NCI-H226 (cell line): Measurements from ENCODE around the gene RIPOR1.
A peak's percentile ranks its signal among the peaks of the same experiment; 100 is the strongest.

ENCODE experiments used
- DNase-seq: peaks from one replicate; pipeline ENCODE4 v3.0.0-alpha.2; 2015

Gene RIPOR1

GRCh38 chr16:67561824-67562525 is 33.3 kb downstream of the RIPOR1 start:
- DNase-seq, result peak; percentile 96

GRCh38 chr16:67562526-67562917 is 33.9 kb downstream of the RIPOR1 start, which contains the start of gene CTCF:
CTCF (plus strand) TSS chr16:67562526; CDS start chr16:67610833, 48,307 bp downstream.
- peak; percentile 65 for DNase-seq

DNA sequence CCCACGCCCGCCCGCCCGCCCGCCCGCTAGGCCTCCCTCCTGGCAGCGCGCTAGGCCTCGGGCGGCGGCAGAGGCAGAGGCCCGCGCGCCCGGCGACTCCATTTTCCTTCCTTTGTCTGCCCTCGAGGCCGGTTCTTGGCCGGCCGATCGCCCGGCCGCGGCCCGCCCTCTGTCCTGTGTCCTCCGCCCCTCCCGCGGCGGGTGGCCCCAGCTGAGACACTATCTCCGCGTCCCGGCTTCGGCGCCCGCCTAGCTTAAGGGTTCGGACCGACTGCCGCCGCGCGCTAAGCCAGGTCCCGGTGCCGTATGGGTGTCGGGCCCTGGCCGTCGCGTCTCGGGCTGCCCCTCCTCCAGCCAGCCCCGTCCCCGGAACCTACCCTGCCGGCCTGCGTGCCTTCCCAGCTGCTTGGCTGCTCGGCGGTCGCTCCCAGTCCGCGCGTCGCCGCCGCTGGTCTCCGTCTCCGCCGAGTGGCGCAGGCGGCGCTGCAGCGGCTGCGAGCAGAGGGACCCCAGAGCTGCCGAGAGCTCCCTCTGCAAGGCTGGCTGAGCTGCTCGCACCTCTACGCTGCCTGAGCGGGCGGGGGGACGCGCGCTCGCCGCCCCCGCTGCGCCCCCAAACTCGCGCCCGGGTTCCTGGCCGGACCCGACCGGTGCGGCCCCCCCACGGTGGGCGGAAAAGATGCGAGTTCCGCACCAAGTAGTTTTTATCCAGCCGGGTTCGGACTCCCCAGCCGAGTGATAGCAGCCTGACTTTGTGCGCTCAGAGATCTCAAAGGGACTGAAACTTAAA is 34.5 kb downstream of the RIPOR1 start:
- DNase-seq, result peak; percentile 36

DNA sequence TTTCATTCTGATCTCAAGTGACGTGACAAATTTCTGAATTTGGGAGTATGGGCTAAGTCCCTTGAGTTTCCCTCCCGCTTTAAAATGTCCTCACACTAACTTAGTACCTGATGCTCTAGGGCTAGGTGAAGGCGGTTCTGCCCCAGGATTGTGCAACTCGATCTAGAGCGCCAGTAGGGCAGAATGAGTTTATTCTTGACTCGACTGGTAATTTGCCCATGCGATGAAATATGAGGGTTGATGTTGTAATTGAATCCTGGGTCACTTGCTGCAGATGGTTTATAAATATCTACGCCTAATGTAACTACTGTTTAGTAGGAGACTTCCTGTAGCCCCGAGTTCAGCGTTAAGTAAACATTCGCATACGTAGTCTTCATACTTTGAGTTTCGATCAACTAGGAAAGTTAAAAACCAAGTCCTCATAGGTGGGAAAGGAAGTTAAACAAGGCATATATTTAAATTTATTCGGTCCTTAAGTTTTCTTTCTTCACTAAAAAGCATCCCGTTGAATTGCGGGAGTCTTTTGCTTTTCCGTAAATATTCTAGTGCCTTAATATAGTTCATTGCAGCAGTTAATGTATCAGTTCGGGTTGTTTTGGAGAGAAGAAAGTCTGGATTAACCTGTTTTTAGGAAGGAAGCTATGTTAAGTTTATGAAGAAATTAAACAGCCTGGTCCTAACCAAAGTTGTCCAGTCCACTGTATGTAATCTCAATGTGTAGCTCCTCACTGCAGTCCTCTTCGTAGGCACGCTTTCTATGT is 35.3 kb downstream of the RIPOR1 start:
- DNase-seq, result peak; percentile 51

DNA sequence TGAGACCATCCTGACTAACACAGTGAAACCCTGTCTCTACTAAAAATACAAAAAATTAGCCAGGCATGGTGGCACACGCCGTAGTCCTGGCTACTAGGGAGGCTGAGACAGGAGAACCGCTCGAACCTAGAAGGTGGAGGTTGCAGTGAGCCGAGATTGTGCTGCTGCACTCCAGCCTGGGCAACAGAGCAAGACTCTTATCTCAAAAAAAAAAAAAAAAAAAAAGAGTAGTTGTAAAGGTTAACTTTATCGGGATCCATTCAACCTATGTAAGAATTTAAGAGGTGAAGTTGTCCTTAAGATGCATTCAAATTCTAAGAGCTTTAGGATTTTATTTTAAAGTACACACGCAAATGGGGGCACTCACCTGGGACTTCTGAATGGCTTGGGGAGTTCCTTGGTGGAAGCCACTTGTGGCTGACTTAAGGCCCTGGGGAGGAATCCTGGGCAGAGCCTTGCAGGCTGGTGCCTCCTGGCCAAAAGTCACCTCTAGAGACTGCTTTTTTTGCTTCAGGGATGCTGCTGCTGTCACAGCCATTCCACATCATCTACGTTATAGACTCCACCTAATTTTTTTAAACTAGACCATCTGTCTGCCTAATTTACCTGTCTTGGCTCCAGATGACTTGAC is 37.0 kb downstream of the RIPOR1 start:
- DNase-seq, result no peak

DNA sequence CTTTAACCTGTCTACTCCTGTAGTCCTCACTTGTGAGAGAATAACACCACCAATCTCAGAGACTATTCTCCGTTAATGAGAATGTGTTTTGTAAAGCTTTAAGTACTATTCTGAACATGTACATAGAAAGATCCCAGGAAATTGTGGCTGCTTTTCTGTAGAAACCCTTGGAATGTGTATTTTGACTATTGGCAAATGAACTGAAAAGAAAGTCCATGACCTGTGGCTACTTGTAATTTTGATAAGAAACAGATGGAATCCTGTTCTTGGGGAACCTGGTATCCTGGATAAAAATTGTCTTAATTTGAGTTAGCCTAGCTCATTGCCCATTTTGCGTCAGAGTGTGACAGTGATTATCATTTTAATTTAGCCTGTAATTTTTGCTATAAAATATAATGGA is 42.8 kb downstream of the RIPOR1 start:
- DNase-seq, result peak; percentile 22

GRCh38 chr16:67571981-67572431 is 43.4 kb downstream of the RIPOR1 start:
- DNase-seq, result peak; percentile 72

GRCh38 chr16:67579686-67580085 is 51.1 kb downstream of the RIPOR1 start:
- no peak for DNase-seq

DNA sequence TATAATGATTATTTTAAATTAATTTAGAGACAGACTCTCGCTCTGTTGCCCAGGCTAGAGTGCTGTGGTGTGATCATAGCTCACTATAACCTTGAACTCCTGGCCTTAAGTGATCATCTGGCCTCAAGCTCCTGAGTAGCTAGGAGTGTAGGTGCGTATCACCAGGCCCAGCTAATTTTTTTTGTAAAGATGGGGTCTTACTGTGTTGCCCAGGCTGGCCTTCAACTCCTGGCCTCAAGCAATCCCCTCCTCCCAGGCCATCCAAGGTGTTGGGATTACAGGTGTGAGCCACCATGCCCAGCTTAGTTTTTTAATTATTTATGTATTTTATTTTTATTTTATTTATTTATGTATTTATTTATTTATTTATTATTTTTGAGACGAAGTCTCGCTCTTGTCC is 51.6 kb downstream of the RIPOR1 start:
- DNase-seq, result no peak

DNA sequence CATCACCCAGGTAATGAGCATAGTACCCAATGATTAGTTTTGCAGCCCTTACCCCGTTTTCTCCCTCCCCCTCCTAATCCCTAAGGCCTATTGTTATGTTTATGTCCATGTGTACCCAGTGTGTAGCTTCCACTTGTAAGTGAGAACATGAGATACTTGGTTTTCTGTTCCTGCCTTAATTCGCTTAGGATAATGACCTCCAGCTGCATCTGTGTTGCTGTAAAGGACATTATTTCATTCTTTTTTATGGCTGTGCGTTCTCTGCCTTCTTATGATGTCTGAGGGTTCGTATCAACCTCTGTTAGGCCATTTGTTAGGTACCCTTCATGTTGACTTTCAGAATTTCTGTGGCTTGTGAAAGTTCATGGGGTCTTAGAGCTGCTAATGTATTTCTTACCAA is 64.7 kb downstream of the RIPOR1 start:
- DNase-seq, result no peak

DNA sequence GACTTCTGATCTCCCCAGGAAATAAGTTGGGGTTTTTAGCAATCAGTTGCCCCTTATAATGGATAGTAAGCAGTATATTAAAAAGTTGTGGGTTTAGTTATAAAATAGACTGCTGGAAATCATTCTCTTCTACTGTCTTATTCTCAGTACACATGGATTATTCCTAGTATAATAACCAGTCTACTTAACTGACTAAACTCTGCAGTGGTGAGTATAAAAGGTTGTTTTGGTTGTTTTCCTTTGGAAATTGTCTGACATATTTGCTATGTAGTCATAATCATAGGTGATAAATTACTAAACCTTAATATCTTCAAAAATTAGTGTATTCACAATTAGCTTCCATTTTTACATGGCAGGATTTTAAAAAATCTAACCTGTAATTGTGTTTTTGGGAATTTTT is 65.1 kb downstream of the RIPOR1 start:
- no peak for DNase-seq

GRCh38 chr16:67594256-67594915 is 65.8 kb downstream of the RIPOR1 start:
- DNase-seq, result no peak

DNA sequence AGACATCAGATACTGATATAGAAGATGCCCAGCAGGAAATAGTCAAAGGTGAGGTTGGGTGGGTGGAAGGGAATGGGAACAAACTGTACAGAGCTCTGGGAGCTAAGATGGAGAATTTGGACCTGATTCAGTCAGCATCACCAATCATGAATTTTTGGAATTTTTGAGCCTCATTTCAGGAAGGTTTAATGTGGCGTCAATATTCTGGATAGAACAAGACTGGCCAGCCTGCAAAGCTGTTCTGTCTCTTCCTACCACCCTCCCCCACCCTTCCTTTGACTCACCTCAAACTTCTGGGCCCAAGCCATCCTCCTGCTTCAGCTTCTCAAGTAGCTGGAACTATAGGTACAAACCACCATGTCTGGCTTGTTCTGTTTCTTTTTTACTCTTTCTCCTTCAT is 66.3 kb downstream of the RIPOR1 start:
- DNase-seq, result peak; percentile 60
